Loucy (cell line): ENCODE results near the gene SH3RF2.
"Not testable (repeated sequence)": the region's sequence is repeated elsewhere in the genome, so short reads cannot be mapped to it uniquely, and the experiment has no call there.

Source experiments
- H2AFZ ChIP-seq: fragments of 200-600 bp; sonication (generic); 2 replicates; pipeline ENCODE4 v1.6.0; 2016; ENCODE audit warnings: antibody characterized with exemption, mild to moderate bottlenecking, low read length, moderate library complexity
- H3F3A ChIP-seq: fragments of 200-600 bp; 2 replicates; pipeline ENCODE4 v1.6.0; 2016; ENCODE audit warnings: antibody characterized with exemption, low read depth, mild to moderate bottlenecking
- H3K27me3 ChIP-seq: fragments of 200-600 bp; sonication (generic); 2 replicates; pipeline ENCODE4 v1.6.1; 2014; ENCODE audit warnings: low read length, mild to moderate bottlenecking; ENCODE audit not compliant: insufficient read depth, poor library complexity, severe bottlenecking
- H3K36me3 ChIP-seq: fragments of 200-600 bp; sonication (generic); 2 replicates; pipeline ENCODE4 v1.6.1; 2016; ENCODE audit warnings: low read length; ENCODE audit not compliant: insufficient read depth
- H3K4me1 ChIP-seq: fragments of 200-600 bp; sonication (generic); 2 replicates; pipeline ENCODE4 v1.5.1; 2014; ENCODE audit warnings: low read length, mild to moderate bottlenecking; ENCODE audit not compliant: insufficient read depth, poor library complexity, severe bottlenecking
- H3K4me2 ChIP-seq: fragments of 200-600 bp; sonication (generic); 2 replicates; pipeline ENCODE4 v1.6.0; 2014; ENCODE audit warnings: antibody characterized with exemption, low read length, low read depth, mild to moderate bottlenecking; ENCODE audit not compliant: poor library complexity, severe bottlenecking
- H3K4me3 ChIP-seq: fragments of 200-600 bp; sonication (generic); 2 replicates; pipeline ENCODE4 v1.5.1; 2014; ENCODE audit warnings: low read length, mild to moderate bottlenecking, mixed read lengths; ENCODE audit not compliant: poor library complexity, severe bottlenecking
- H3K79me2 ChIP-seq: fragments of 200-600 bp; sonication (generic); 2 replicates; pipeline ENCODE4 v1.6.1; 2014; ENCODE audit warnings: low read length; ENCODE audit not compliant: insufficient read depth
- H3K9ac ChIP-seq: fragments of 200-600 bp; sonication (generic); 2 replicates; pipeline ENCODE4 v1.6.0; 2014; ENCODE audit warnings: mild to moderate bottlenecking, low read depth, low read length, moderate library complexity; ENCODE audit not compliant: poor library complexity, severe bottlenecking
- H3K9me2 ChIP-seq: fragments of 200-600 bp; sonication (generic); replicated peaks from 2 replicates; pipeline ENCODE4 v1.6.1; 2016; ENCODE audit warnings: low read depth, low read length, mixed read lengths
- H3K9me3 ChIP-seq: fragments of 200-600 bp; sonication (generic); 2 replicates; pipeline ENCODE4 v1.6.1; 2014; ENCODE audit warnings: mild to moderate bottlenecking, antibody characterized with exemption, low read length, low read depth; ENCODE audit not compliant: insufficient read depth
- H4K20me1 ChIP-seq: fragments of 200-600 bp; sonication (generic); 2 replicates; pipeline ENCODE4 v1.6.0; 2014; ENCODE audit warnings: antibody characterized with exemption, low read length, mild to moderate bottlenecking; ENCODE audit not compliant: insufficient read depth, poor library complexity, severe bottlenecking
- EZH2phosphoT487 ChIP-seq: fragments of 200-600 bp; IDR thresholded peaks from 2 replicates; pipeline ENCODE4 v1.6.1; 2018; ENCODE audit warnings: antibody characterized with exemption, mild to moderate bottlenecking, moderate library complexity, borderline replicate concordance
- TF ChIP-seq, protein P1 (sequence below): fragments of 200-600 bp; sonication (generic); conservative IDR thresholded peaks from 2 replicates; pipeline ENCODE4 v1.5.1; 2014; ENCODE audit warnings: mild to moderate bottlenecking, antibody characterized with exemption, low read length

Gene SH3RF2

DNA sequence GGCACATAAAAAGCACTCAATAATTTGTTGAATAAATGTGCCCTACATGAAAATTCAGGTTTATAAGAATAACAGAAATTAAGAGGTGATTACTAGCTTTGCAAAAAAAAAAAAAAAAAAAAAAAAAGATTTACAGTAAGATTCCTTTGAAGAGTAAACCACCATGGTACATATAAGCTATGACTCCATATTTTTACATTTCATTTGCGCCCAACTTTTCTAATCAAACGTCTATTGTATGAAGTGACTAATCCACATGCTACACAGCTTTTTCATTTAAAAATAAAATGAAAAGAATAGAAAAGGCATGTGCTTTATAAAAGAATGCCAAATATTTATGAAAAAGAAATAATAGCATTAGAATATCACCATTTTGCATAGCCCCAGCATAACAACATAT, 169.1 kb downstream of the SH3RF2 start, which contains the start of gene PLAC8L1:
Gene PLAC8L1, minus strand, starts transcription at position 101 of the 400 bp plus-strand sequence. CDS start 1,266 bp downstream, outside the sequence.
- TF ChIP-seq EZH2phosphoT487, result no peak
- TF ChIP-seq, protein P1, sequence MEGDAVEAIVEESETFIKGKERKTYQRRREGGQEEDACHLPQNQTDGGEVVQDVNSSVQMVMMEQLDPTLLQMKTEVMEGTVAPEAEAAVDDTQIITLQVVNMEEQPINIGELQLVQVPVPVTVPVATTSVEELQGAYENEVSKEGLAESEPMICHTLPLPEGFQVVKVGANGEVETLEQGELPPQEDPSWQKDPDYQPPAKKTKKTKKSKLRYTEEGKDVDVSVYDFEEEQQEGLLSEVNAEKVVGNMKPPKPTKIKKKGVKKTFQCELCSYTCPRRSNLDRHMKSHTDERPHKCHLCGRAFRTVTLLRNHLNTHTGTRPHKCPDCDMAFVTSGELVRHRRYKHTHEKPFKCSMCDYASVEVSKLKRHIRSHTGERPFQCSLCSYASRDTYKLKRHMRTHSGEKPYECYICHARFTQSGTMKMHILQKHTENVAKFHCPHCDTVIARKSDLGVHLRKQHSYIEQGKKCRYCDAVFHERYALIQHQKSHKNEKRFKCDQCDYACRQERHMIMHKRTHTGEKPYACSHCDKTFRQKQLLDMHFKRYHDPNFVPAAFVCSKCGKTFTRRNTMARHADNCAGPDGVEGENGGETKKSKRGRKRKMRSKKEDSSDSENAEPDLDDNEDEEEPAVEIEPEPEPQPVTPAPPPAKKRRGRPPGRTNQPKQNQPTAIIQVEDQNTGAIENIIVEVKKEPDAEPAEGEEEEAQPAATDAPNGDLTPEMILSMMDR, result no peak
- no peaks in the 10 kb centered on the region for H3K9me3 ChIP-seq
- no peaks in the 10 kb centered on the region for H4K20me1 ChIP-seq
- H3K27me3 ChIP-seq, result no peaks in the 10 kb centered on the region
- H3K36me3 ChIP-seq, result no peaks in the 10 kb centered on the region
- peaks cover 17% of the 10 kb centered on the region for H3K4me1 ChIP-seq
- no peak within 1 kb of the TSS for H2AFZ ChIP-seq
- no peaks in the 10 kb centered on the region for H3F3A ChIP-seq
- H3K4me3 ChIP-seq, result no peak within 1 kb of the TSS
- no peak within 1 kb of the TSS for H3K4me2 ChIP-seq
- no peak within 1 kb of the TSS for H3K9ac ChIP-seq
- no peaks in the 10 kb centered on the region for H3K9me2 ChIP-seq
- H3K79me2 ChIP-seq, result no peaks in the 10 kb centered on the region

DNA sequence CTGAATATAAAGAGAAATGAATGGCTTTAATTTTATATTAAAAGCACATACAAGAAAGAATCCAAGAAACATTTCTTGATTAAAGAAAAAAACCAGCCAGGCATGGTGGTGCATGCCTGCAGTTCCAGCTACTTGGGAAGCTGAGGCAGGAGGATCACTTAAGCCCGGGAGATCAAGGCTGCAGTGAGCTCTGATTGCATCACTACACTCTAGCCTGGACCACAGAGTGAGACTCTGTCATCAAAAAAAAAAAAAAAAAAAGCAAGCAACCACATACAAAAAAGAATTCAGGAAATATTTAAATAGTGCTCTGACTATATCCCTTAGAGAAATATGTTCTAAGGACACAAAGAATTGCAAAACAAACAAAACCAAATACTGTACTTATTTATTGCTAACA, 171.5 kb downstream of the SH3RF2 start:
- H3K9ac ChIP-seq, result no peak overlapping the region
- H3K4me2 ChIP-seq, result no peak overlapping the region
- TF ChIP-seq, protein P1, result no peak
- no peak for TF ChIP-seq EZH2phosphoT487
- peaks cover 35% of the 10 kb centered on the region for H3K4me1 ChIP-seq
- H3K36me3 ChIP-seq, result peaks cover 4% of the 10 kb centered on the region; the same call in 1 of the 2 replicates
- H3K4me3 ChIP-seq, result no peak overlapping the region
- H4K20me1 ChIP-seq, result no peaks in the 10 kb centered on the region
- H3F3A ChIP-seq, result no peaks in the 10 kb centered on the region
- no peaks in the 10 kb centered on the region for H3K9me2 ChIP-seq
- no peaks in the 10 kb centered on the region for H3K27me3 ChIP-seq
- no peak overlapping the region for H2AFZ ChIP-seq
- no peaks in the 10 kb centered on the region for H3K9me3 ChIP-seq
- no peaks in the 10 kb centered on the region for H3K79me2 ChIP-seq

DNA sequence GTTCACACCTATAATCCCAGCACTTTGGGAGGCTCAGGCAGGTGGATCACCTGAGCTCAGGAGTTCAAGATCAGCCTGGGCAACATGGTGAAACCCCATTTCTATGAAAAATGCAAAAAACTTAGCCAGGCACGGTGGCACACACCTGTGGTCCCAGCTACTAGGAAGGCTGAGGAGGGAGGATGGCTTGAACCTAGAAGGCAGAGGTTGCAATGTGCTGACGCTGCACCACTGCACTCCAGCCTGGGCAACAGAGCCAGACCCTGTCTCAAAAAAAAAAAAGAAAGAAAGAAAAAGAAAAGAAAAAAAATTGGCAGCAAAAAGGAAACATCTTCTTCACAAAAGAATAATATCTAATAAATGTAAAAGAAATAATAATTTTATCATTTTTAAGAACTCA, 172.5 kb downstream of the SH3RF2 start:
- H3F3A ChIP-seq, H3K27me3 ChIP-seq, H3K4me3 ChIP-seq, H3K9me2 ChIP-seq, H4K20me1 ChIP-seq, H3K79me2 ChIP-seq, H2AFZ ChIP-seq, H3K4me2 ChIP-seq, H3K9me3 ChIP-seq, H3K9ac ChIP-seq: not testable (repeated sequence)
- H3K36me3 ChIP-seq, result peaks cover 12% of the 10 kb centered on the region
- peaks cover 35% of the 10 kb centered on the region for H3K4me1 ChIP-seq

DNA sequence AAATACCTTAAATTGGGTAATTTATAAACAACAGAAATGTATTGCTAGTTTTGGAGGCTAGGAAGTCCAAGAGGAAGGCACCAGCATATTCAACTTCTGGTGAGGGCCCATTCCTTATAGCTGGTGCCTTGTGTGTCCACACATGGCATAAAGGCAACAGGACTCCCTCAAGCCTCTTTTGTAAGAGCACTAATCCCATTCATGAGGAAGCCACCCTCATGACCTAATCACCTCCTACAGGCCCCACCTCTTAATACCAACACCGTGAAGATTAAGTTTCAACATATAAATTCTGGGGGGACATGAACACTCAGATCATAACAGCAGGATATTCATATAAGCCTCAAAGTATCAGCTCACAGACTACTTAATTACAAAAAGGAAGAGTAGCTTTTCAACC, 173.0 kb downstream of the SH3RF2 start:
- no peak overlapping the region for H3K4me3 ChIP-seq
- H3K36me3 ChIP-seq, result peaks cover 15% of the 10 kb centered on the region
- H3K4me1 ChIP-seq, result peaks cover 35% of the 10 kb centered on the region
- no peaks in the 10 kb centered on the region for H4K20me1 ChIP-seq
- no peaks in the 10 kb centered on the region for H3F3A ChIP-seq
- H3K4me2 ChIP-seq, result no peak overlapping the region
- H2AFZ ChIP-seq, result no peak overlapping the region
- H3K27me3 ChIP-seq, result no peaks in the 10 kb centered on the region
- H3K9me3 ChIP-seq, result no peaks in the 10 kb centered on the region
- H3K79me2 ChIP-seq, result no peaks in the 10 kb centered on the region
- no peaks in the 10 kb centered on the region for H3K9me2 ChIP-seq
- no peak overlapping the region for H3K9ac ChIP-seq
- no peak for TF ChIP-seq EZH2phosphoT487
- TF ChIP-seq, protein P1, result no peak
